Measurements from ENCODE around the gene CYP3A4. TPM values are rescaled to one million over a fixed set of nuclear protein-coding genes. Genes with fewer than 3 reads are reported as not detected.

Gene CYP3A4
- total and polyA plus RNA-seq, 9 of the 15 experiments (the other 6 are each of a cell fraction or from before 2014, with no cell fraction given): 0.07 to 0.08 TPM; not detected in 7

- H3K9me1 ChIP-seq (ENCODE audit: control insufficient read depth, insufficient read depth, low read length): no peaks in the 10 kb centered on the region
- in situ Hi-C loops (cut with MboI) (no loop called here), intact Hi-C loops (cut with micrococcal nuclease) (no loop called here)
- no peaks in the 10 kb centered on the region for H3K79me2 ChIP-seq (ENCODE audit: control insufficient read depth, insufficient read depth, low read length)
- no peak overlapping the region for H2AFZ ChIP-seq (ENCODE audit: low read depth, low read length)
- CTCF ChIA-PET (ENCODE audit: low intra/inter-chr PET ratio): no interaction called here
- no peaks in the 10 kb centered on the region for H3K9me3 ChIP-seq (replicated peaks; ENCODE audit: control insufficient read depth, insufficient read depth, low read depth, low read length)
- H3K27ac ChIP-seq (ENCODE audit: extremely low read depth, low read depth, low read length): no peak overlapping the region
- no peak overlapping the region for H3K4me3 ChIP-seq
- no peak overlapping the region for H3K4me2 ChIP-seq (ENCODE audit: insufficient read depth, low read length)
- H3K4me1 ChIP-seq (replicated peaks in 1 of 2; ENCODE audit: control insufficient read depth in 2 of 2, insufficient read depth in 2 of 2, low read length in 2 of 2): peaks cover 4 to 9% of the 10 kb centered on the region in 2 experiments; a peak in 3 of 5 replicates
- H3K9ac ChIP-seq (ENCODE audit: insufficient read depth in 1 of 2, low read depth in 2 of 2, low read length in 2 of 2): no peak overlapping the region
- no peaks in the 10 kb centered on the region for H3K27me3 ChIP-seq (ENCODE audit: control insufficient read depth in 2 of 2, insufficient read depth in 2 of 2, low read length in 2 of 2)
- BruUV-seq (replicated peaks): no TSS peak
- FAIRE-seq: no peak
- no peak for DNase-seq (ENCODE audit: extremely low read depth in 1 of 4, low spot score in 3 of 4)
- no peak for ATAC-seq
- H4K20me1 ChIP-seq (replicated peaks; ENCODE audit: control insufficient read depth, insufficient read depth, low read length): no peaks in the 10 kb centered on the region
- no peak for TF ChIP-seq SIRT6 (IDR thresholded peaks at IDR 0.05; ENCODE audit: low read depth, low read length)
- no peak for TF ChIP-seq TAL1 (IDR thresholded peaks at IDR 0.05)
- no peak for TF ChIP-seq ZNF143 (CRISPR knock-in tag; IDR thresholded peaks at IDR 0.05)
- no peak for TF ChIP-seq BACH1 (tag; IDR thresholded peaks at IDR 0.05)
- TF ChIP-seq NFE2L1 (tag; IDR thresholded peaks at IDR 0.05; ENCODE audit: borderline replicate concordance, low read depth): no peak
- peak in 1 of 2 experiments; percentile 71; a peak in 2 of 4 replicates for TF ChIP-seq HDAC1 (IDR thresholded peaks at IDR 0.05)
- TF ChIP-seq HMG20A (CRISPR knock-in tag; conservative IDR thresholded peaks at IDR 0.05): no peak
- 0 out of 2 replicates have a peak, but pooled peaks have one; percentile 46 for TF ChIP-seq HDAC2 (IDR thresholded peaks at IDR 0.05)
- TF ChIP-seq RCOR1 (IDR thresholded peaks at IDR 0.05; ENCODE audit: borderline replicate concordance in 1 of 2, low read depth in 2 of 2, low read length in 2 of 2): peak; percentile 26 to 64; a peak in 3 of 4 replicates
- TF ChIP-seq KDM1A (IDR thresholded peaks at IDR 0.05): peak; percentile 90 to 94
- no peak for TF ChIP-seq POLR2B (IDR thresholded peaks at IDR 0.05; ENCODE audit: low read depth, partially characterized antibody)
- 31% methylated on average over 3 of the region's 3 CpGs for WGBS (ENCODE audit: insufficient coverage, low coverage, missing lambda C conversion rate)
- POLR2A ChIA-PET: interaction anchor here (0.8 kb wide), 1 partner anchor 15 kb away, joined by 3 read pairs; no protein-coding TSS in a partner anchor
- no peaks in the 10 kb centered on the region for H3K36me3 ChIP-seq (ENCODE audit: control insufficient read depth, insufficient read depth, low read length)
Observed at GRCh38 chr7:99764478-99764877, 19.5 kb downstream of the CYP3A4 start.

Data from K562 (cell line).